A673 (cell line): ENCODE data around the gene MS4A18.

Experiments
- CTCF ChIP-seq: fragments of 300-800, 200-600 bp; sonication (generic); conservative IDR thresholded peaks from 2 replicates; pipeline ENCODE4 v1.5.1; 2017; ENCODE audit warnings: low read depth, mild to moderate bottlenecking, antibody characterized with exemption, low read length, moderate library complexity, mixed read lengths
- EZH2 ChIP-seq: fragments of 200-600 bp; sonication (generic); IDR thresholded peaks from 2 replicates; pipeline ENCODE4 v1.6.1; 2017; ENCODE audit warnings: borderline replicate concordance, low read depth, mild to moderate bottlenecking, mixed read lengths, antibody characterized with exemption, low read length; ENCODE audit not compliant: poor library complexity, severe bottlenecking

GRCh38 chr11:60724420-60724819 lies at the start of gene MS4A18:
- TF ChIP-seq EZH2 (no peak), CTCF (no peak)
